CD4-positive, alpha-beta T cell (primary cell): ENCODE measurements around the gene MTUS2. TPM values are rescaled to one million over a fixed set of nuclear protein-coding genes. Genes with fewer than 3 reads are reported as not detected.

ENCODE experiments used
- ATAC-seq: fragments of 200-7000 bp; cut with Tn5 transposase; one replicate; pipeline ENCODE4 v1.10.0; 2022; ENCODE audit warnings: mild to moderate bottlenecking; ENCODE audit not compliant: poor library complexity
- CTCF ChIA-PET: fragments of 350-600 bp; sonication (Branson Sonifier 250); formaldehyde crosslinking; loops from one replicate; lab custom pipeline; 2021; ENCODE audit warnings: antibody characterized with exemption, inconsistent platforms; lab: Charles Lee
- POLR2A ChIA-PET: fragments of 350-600 bp; sonication (Branson Sonifier 250); formaldehyde crosslinking; loops from one replicate; lab custom pipeline; 2021; ENCODE audit warnings: antibody characterized with exemption, inconsistent platforms; lab: Charles Lee
- DNase-seq, 14 experiments: peaks; one replicate each; pipeline ENCODE4 v3.0.0-alpha.2; 2013 to 2020; ENCODE audit warnings: mixed read lengths in 2 of 14
- H3K27ac ChIP-seq, 2 donors: one replicate each; pipeline versions ENCODE4 v1.5.1 to v1.7.0; 2013; ENCODE audit warnings: low read length in 2 of 2, low read depth in 1 of 2, mild to moderate bottlenecking in 1 of 2
- H3K27me3 ChIP-seq, 2 experiments: 1 replicate in 1 of 2; 2 replicates in 1 of 2; pipeline versions ENCODE4 v1.6.1 to v1.7.0; 2013; ENCODE audit warnings: low read length in 2 of 2, control low read depth in 1 of 2, mild to moderate bottlenecking in 1 of 2, moderate library complexity in 1 of 2; ENCODE audit not compliant: insufficient read depth in 2 of 2, control insufficient read depth in 1 of 2
- H3K36me3 ChIP-seq: one replicate; pipeline ENCODE4 v1.6.1; 2013; ENCODE audit warnings: low read length, control low read depth; ENCODE audit not compliant: insufficient read depth
- H3K4me1 ChIP-seq: one replicate; pipeline ENCODE4 v1.6.1; 2013; ENCODE audit warnings: low read length, control low read depth; ENCODE audit not compliant: insufficient read depth
- H3K4me3 ChIP-seq: one replicate; pipeline ENCODE4 v1.5.1; 2013; ENCODE audit warnings: mild to moderate bottlenecking, low read length, moderate library complexity
- H3K9me3 ChIP-seq, 2 experiments: 1 replicate in 1 of 2; 2 replicates in 1 of 2; pipeline versions ENCODE4 v1.6.1 to v1.7.0; 2013; ENCODE audit warnings: low read length in 2 of 2, mild to moderate bottlenecking in 2 of 2, control low read depth in 1 of 2, moderate library complexity in 1 of 2; ENCODE audit not compliant: control insufficient read depth in 1 of 2, insufficient read depth in 1 of 2
- H3K27ac Mint-ChIP-seq: one replicate; pipeline ENCODE4 v1.8.0; 2020; ENCODE audit warnings: mixed read lengths
- H3K27me3 Mint-ChIP-seq: one replicate; pipeline ENCODE4 v1.8.0; 2021; ENCODE audit warnings: mixed read lengths
- H3K36me3 Mint-ChIP-seq: one replicate; pipeline ENCODE4 v1.8.0; 2021; ENCODE audit warnings: low read depth, mixed read lengths
- H3K4me1 Mint-ChIP-seq: one replicate; pipeline ENCODE4 v1.8.0; 2021; ENCODE audit warnings: low read depth, mixed read lengths
- H3K4me3 Mint-ChIP-seq: one replicate; pipeline ENCODE4 v1.8.0; 2020; ENCODE audit warnings: mild to moderate bottlenecking, mixed read lengths
- H3K9me3 Mint-ChIP-seq: one replicate; pipeline ENCODE4 v1.8.0; 2020; ENCODE audit warnings: mixed read lengths
- CTCF ChIP-seq: fragments of 200-600 bp; IDR thresholded peaks from one replicate; pipeline ENCODE4 v1.8.0; 2022; ENCODE audit warnings: antibody characterized with exemption, mild to moderate bottlenecking
- intact Hi-C, 2 experiments: fragments of 100-400 bp; cut with DNase I in 1 of 2; cut with micrococcal nuclease in 1 of 2; formaldehyde crosslinking; loops; one replicate each; pipeline versions ENCODE4 v1.15.1 to v1.9.0; 2023 to 2025; cut with DNase I, micrococcal nuclease
- total RNA-seq, 174 experiments: library from RNA in 2 of 174; stranded (reverse) in 2 of 174; gene quantifications; one replicate each; pipeline ENCODE4 v1.2.3 and lab custom pipeline; 2021 to 2026

The MTUS2 gene
- total RNA-seq, 2 experiments from 2014 or later, result 0.38 to 0.81 TPM

GRCh38 chr13:29473166-29473565 lies 653.0 kb downstream of the MTUS2 start:
- Histone ChIP-seq H3K4me3 (no peak overlapping the region), H3K9me3 (no peaks in the 10 kb centered on the region), H3K36me3 (no peaks in the 10 kb centered on the region), H3K27me3 (peaks cover 0 to 6% of the 10 kb centered on the region in 2 experiments), H3K27ac (no peak overlapping the region), H3K4me1 (no peaks in the 10 kb centered on the region)
- no peaks in the 10 kb centered on the region for H3K4me1 Mint-ChIP-seq
- no peaks in the 10 kb centered on the region for H3K36me3 Mint-ChIP-seq
- POLR2A ChIA-PET, result no interaction called here
- intact Hi-C loops, result no loop called here
- peaks cover 12% of the 10 kb centered on the region for H3K27me3 Mint-ChIP-seq
- no peak overlapping the region for H3K27ac Mint-ChIP-seq
- H3K9me3 Mint-ChIP-seq, result no peaks in the 10 kb centered on the region
- DNase-seq (no peak), ATAC-seq (no peak)
- no peak overlapping the region for H3K4me3 Mint-ChIP-seq
- TF ChIP-seq CTCF, result no peak
- CTCF ChIA-PET, result no interaction called here

- no peaks in the 10 kb centered on the region for H3K9me3 ChIP-seq
- ATAC-seq (no peak), DNase-seq (no peak)
- no peak overlapping the region for H3K4me3 ChIP-seq
- Mint-ChIP-seq H3K4me3 (no peak overlapping the region), H3K36me3 (no peaks in the 10 kb centered on the region), H3K4me1 (no peaks in the 10 kb centered on the region), H3K27ac (no peak overlapping the region), H3K27me3 (peaks cover 20% of the 10 kb centered on the region), H3K9me3 (no peaks in the 10 kb centered on the region)
- H3K27me3 ChIP-seq, result peaks cover 0 to 6% of the 10 kb centered on the region in 2 experiments
- no peak overlapping the region for H3K27ac ChIP-seq
- intact Hi-C loops, result no loop called here
- CTCF ChIA-PET, result no interaction called here
- H3K4me1 ChIP-seq, result no peaks in the 10 kb centered on the region
- H3K36me3 ChIP-seq, result no peaks in the 10 kb centered on the region
- POLR2A ChIA-PET, result no interaction called here
- no peak for TF ChIP-seq CTCF
These were observed 654.9 kb downstream of the MTUS2 start for GRCh38 chr13:29474991-29475390.

GRCh38 chr13:29476046-29476445 lies 655.9 kb downstream of the MTUS2 start:
- Histone ChIP-seq H3K36me3 (no peaks in the 10 kb centered on the region), H3K27me3 (peaks cover 0 to 6% of the 10 kb centered on the region in 2 experiments), H3K4me1 (no peaks in the 10 kb centered on the region), H3K27ac (no peak overlapping the region), H3K9me3 (no peaks in the 10 kb centered on the region), H3K4me3 (no peak overlapping the region)
- intact Hi-C loops, result no loop called here
- Mint-ChIP-seq H3K9me3 (no peaks in the 10 kb centered on the region), H3K36me3 (no peaks in the 10 kb centered on the region), H3K4me1 (no peaks in the 10 kb centered on the region), H3K4me3 (no peak overlapping the region), H3K27ac (no peak overlapping the region), H3K27me3 (peaks cover 25% of the 10 kb centered on the region)
- no peak for ATAC-seq
- TF ChIP-seq CTCF, result no peak
- ChIA-PET CTCF (no interaction called here), POLR2A (no interaction called here)
- no peak for DNase-seq
